ENCODE results near the gene MRPS14.

Gene MRPS14

GRCh38 chr1:175019524-175019923 lies 3.7 kb downstream of the MRPS14 start:
- DNase-seq, result no peak

GRCh38 chr1:175015243-175015642 lies 8.0 kb downstream of the MRPS14 start:
- no peak for DNase-seq

GRCh38 chr1:175013445-175013844 lies 9.8 kb downstream of the MRPS14 start:
- DNase-seq, result no peak

DNA sequence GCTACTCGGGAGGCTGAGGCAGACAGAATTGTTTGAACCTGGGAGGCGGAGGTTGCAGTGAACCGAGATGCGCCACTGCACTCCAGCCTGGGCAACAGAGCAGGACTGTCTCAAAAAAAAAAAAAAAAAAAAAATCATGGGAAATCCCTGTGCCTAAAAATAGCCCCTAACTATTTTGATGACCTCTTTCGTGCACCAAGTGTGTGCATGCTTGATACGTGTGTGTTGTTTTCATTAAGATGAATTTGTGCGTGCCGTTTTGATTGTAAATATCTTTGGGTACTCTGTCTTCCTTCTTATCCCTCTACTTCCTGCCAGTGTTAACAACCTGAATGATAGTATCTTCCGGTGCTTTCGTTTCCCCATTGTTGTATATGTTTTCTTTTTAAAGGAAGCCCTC lies 13.7 kb downstream of the MRPS14 start:
- DNase-seq, result no peak

GRCh38 chr1:175005085-175005783 lies 18.0 kb downstream of the MRPS14 start:
- DNase-seq, result no peak

DNA sequence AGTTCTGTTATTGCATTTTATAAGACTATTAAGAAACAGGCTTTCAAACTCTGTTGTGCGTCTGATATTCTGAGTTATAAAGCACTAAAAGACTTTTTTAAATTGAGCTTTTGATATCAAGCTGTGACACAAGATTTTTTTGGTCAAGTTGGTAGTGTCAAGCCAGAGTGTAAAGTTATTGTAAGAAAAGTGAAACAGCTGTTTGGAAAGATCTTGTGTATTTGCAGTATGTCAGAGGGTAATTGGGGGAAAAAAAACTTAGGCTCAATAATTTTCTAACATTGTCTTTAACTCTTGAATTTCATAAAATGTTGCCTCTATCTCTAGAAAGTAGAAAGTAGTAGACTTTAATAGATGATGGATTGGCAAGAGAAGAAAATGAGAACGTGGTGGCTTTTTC lies 19.7 kb downstream of the MRPS14 start:
- DNase-seq, result no peak

DNA sequence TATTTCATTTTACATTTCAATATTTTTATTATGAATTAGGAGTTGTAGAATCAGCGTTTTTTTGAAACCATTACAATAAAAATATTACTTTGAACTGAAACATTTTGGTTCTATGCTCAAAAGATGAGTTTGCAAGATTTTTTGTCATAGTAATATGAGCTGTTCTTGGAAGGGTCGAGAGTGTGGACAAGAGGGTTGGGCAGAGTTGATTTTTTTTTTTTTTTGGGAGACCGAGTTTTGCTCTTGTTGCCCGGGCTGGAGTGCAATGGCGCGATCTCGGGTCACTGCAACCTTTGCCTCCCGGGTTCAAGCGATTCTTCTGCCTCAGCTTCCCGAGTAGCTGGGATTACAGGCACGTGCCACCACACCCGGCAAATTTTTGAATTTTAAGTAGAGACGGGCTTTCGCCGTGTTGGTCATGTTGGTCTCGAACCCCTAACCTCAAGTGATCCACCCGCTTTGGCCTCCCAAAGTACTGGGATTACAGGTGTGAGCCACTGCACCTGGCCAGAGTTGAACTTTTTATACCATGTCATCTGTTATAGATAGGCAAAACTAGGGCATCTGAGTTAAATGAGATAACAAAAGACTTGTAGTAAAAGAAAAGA lies 20.2 kb downstream of the MRPS14 start:
- DNase-seq, result no peak

DNA sequence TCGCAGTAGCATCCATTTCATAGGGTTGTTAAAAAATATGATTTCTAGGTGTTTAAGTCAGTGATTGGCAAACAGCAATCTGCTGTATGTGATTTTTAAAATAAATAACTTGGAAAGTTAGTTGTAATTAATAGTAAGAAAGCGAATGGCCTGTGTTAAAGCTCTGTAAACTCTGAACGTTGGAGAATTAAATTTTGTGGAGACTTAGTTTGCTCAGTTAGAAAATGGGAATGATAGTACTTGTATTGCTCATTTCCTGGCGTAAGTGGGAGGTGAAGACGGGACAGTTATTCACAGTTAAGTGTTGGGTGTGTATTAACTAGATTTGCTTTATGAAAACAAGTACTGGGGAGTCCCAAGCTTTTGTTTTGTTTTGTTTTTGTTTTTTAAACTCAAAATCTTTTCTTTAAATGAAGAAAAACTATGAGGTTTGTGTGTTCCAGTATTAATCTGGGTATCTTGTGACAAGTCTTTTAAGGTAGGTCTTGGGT lies 22.5 kb downstream of the MRPS14 start:
- DNase-seq, result no peak

GRCh38 chr1:174999936-175000696 lies 23.1 kb downstream of the MRPS14 start, which contains the start of gene CACYBP:
Gene CACYBP, plus strand, starts transcription at chr1:174999947. Its CDS starts 234 bp downstream, at chr1:175000181.
- peak; percentile 28 for DNase-seq

DNA sequence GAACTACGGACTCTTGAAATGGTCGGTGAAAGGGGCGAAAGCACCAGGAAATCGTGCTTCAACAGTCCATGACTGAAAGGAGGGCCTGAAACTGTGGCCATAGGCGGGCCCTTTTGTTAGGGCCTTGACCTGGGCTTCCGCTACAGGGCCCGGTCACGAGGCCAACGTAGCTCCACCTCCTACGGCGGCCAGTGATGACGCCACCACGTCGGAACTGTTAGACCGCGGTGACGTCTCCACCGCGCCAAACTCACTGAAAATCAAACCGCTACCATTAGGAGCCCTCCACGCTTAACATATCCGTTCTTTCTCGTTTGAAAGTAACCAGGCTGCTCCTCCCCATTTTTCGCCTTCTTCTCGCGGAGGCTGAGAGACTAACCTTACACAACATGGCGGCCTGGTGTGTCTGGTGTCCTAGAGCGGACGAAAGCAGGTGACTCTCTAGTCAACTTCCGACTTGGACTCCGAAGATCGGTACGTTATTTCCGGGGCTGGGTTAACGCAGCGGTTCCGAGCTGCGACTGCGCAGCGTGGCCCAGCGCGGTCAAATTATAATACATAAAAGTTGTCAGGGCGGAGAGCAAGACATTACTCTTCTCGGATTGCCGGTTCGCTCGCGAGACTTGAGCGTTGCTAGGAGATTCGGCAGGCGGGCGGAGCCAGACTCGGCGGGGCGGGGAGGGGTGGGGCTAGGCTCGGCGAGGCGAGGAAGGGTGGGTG lies 23.8 kb downstream of the MRPS14 start:
- peak; percentile 99 for DNase-seq

GRCh38 chr1:174998569-174999215 lies 24.5 kb downstream of the MRPS14 start:
- DNase-seq, result peak; percentile 73

DNA sequence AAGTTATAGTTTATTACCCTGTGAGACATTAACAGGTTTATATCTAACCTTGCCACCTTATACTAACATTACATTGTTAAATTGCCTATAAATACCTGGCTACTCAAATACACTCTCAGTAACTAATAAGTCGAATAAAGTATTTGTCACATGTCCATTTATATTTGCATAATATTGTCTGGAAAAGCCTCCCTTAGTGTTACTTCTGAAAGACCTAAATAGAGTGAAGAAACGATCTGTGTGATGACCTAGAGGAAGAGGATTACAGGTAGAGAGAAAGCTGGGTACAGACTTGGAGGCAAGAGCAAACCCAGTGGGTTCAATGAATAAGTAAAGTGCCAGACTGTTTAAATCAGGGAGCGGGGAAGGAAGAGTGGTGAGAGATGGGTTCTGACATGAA lies 26.2 kb downstream of the MRPS14 start:
- DNase-seq, result no peak

DNA sequence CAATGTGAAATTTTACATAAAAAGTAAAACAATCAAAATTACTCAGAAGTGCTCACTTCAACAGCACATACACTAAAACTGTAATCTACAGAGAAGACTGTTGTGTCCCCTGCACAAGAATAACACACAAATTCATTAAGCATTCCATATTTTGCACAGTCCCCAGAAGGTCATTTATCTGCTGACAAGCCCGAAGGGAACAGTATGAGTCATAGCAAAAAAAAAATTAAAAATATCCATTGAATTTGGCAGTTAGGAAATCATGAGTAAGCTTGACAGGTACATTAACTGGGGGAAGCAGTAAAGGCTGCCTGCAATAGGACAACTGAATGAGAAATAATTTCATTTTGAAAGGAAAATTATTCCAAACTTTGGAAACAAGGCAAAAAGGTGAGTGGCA lies 26.7 kb downstream of the MRPS14 start:
- DNase-seq, result no peak

GRCh38 chr1:174995916-174996315 lies 27.3 kb downstream of the MRPS14 start:
- no peak for DNase-seq

DNA sequence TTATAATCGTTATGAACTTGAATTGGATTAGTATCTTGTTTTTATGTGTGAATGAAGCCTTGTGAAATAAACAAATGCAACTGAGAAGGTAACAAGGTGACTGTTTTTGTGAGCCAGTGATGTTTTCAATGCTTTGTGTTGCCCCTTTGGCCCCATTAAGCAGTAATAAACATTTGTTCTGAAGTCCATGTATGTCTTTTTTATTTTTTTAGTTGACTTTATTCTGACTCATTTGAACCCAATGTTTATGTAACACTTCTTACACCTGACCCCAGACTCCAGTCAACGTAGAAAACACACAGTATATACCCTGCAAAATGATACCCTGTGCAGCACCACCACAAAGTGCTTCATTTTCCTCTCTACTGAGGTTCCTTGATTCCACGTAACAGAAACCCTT lies 28.1 kb downstream of the MRPS14 start:
- DNase-seq, result no peak

DNA sequence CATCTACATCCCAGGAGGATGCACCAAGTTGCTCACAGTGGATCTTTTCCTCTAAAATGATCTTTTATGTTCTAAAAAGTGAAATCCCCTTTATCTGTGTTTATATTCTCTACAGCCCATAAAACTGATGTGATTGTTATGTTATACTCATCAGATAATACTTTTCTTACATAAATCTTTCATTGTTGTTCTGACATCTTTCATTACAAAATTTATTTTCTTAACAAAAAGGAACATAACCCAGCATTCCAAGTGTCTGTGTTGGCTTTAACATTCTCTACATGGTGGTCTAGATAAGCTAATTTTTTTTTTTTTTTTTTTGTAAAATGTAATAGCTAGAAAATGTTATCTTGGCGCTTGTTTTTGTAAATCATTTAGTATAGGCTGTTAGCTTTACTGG lies 31.8 kb downstream of the MRPS14 start:
- DNase-seq, result no peak

DNA sequence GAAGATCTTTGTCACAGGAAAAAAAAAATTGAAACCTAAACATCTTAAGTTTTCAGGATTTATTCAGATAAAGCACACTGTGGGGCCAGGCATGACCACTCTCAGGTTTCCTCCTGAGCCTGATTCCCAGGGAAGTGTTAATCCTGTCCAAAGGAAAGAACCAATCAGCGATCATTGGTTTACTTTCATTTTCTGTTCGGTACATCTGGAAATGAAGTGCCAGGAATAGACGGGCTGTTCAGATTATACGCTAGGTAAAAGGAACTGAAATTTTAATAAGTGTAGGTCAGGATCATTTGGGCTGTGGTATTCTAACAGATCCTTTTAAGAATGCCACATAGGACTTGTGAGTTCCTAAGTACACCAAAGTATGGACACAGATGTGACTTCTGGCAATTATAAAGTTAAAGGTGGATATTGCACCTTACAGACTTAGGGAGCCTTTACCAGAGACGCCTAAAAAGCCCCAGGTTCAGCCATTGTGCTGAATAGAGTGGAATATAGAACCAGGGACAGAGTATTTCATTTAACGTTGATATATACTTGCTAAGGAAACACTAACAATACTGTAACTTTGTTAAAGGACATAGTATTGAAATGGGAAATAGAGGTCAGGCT lies 32.7 kb downstream of the MRPS14 start:
- peak; percentile 24 for DNase-seq

- no peak for DNase-seq
These were observed 33.5 kb downstream of the MRPS14 start for GRCh38 chr1:174989536-174990220.

DNA sequence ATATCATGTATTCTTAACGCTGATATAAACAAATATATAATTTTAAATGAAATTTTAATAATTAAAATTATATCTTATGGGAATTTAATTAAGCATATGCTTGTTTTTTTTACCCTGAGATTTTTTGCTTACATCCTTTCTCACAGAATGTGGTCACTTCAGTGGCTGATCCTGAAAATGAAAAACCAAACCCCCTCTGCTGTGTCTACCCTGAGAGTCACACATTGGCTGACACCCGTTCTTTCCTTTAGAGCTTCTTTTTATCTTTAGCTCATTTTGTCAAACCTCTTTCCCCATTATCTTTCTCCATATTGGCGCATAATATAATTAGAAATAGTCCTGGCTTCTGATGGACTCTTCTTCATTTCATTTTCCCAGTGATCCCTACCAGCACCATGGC lies 34.2 kb downstream of the MRPS14 start:
- DNase-seq, result no peak

DNA sequence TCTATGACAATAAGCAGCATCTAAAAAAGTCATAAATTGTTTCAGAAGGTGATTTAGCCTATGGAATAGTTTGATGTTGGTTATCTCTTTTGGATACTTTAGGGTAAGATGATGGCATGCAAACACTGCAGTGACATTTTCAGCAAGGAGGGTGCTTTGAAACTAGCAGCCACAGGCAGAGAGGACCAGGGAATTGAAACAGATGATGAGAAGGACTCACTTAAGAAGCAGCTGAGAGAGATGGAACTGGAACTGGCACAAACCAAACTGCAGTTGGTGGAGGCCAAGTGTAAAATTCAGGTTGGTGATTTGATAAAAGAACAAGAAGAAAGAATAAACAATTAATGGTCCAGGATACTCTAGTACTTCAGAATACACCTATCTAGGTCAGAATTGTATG lies 34.7 kb downstream of the MRPS14 start:
- no peak for DNase-seq

- no peak for DNase-seq
These were observed 38.3 kb downstream of the MRPS14 start for GRCh38 chr1:174984952-174985351.

Measured in COR-L47 (cell line).